Measurements from ENCODE around the gene MAP4.

Gene MAP4

DNA sequence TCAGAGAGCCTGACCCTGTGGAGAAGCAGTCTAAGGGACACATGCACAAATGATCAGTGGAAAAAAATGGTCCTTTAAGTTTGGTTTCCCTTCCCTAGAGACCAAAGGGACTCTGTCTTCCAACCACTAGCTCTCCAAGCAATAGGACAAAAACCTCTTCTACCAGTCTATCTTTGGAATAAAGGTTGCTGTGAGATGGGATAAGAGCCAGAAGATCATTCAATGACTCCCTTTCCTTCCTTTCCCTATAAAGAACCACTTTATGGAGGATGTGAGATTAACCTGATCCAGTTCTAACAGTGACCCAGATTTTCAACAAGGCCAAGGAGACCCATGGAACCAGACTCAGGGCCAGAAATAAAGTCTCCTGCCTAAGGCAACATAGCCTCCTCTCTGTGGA is 138.5 kb downstream of the MAP4 start:
- no peak for TF ChIP-seq EGR1 (IDR thresholded peaks at IDR 0.05)
- TF ChIP-seq ZBTB7A (IDR thresholded peaks at IDR 0.05; ENCODE audit: low read depth), result no peak

DNA sequence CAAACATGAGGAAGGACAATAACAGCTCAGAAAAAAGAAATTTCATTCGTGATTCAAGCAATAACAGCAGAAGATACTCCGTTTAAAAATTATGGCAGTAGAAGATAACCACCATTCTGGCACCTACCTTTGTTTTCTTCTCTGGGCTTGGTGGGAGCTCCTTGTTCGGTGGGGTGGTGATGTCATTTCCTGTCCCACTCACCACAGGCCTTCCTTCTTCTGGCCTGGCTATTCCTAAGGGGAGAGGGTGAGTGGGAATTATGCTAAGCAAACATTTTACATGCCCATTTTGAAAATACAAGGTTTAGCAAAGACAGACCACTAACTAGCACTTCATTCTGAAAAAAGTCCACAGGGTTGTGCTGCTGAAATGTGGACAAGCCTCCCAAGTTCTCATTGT is 138.9 kb downstream of the MAP4 start:
- TF ChIP-seq ZBTB7A (IDR thresholded peaks at IDR 0.05; ENCODE audit: low read depth) (no peak), FOXM1 (IDR thresholded peaks at IDR 0.05; ENCODE audit: borderline replicate concordance, low read depth) (no peak), YY1 (IDR thresholded peaks at IDR 0.05; ENCODE audit: low read depth) (no peak), EGR1 (IDR thresholded peaks at IDR 0.05) (no peak), TEAD4 (IDR thresholded peaks at IDR 0.05) (no peak), CREB1 (IDR thresholded peaks at IDR 0.05; ENCODE audit: low read depth) (no peak), TAF1 (IDR thresholded peaks at IDR 0.05; ENCODE audit: low read depth) (no peak), NFIC (IDR thresholded peaks at IDR 0.05) (no peak), RAD21 (IDR thresholded peaks at IDR 0.05; ENCODE audit: low read depth) (no peak), EP300 (IDR thresholded peaks at IDR 0.05; ENCODE audit: borderline replicate concordance) (no peak), TCF12 (IDR thresholded peaks at IDR 0.05; ENCODE audit: low read depth) (no peak), CEBPB (IDR thresholded peaks at IDR 0.05) (no peak)
- TF ChIP-seq, protein P1, sequence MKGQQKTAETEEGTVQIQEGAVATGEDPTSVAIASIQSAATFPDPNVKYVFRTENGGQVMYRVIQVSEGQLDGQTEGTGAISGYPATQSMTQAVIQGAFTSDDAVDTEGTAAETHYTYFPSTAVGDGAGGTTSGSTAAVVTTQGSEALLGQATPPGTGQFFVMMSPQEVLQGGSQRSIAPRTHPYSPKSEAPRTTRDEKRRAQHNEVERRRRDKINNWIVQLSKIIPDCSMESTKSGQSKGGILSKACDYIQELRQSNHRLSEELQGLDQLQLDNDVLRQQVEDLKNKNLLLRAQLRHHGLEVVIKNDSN (IDR thresholded peaks at IDR 0.05), result no peak
- TF ChIP-seq, protein P2, sequence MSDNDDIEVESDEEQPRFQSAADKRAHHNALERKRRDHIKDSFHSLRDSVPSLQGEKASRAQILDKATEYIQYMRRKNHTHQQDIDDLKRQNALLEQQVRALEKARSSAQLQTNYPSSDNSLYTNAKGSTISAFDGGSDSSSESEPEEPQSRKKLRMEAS (IDR thresholded peaks at IDR 0.05), result no peak
- TF ChIP-seq, protein P3, sequence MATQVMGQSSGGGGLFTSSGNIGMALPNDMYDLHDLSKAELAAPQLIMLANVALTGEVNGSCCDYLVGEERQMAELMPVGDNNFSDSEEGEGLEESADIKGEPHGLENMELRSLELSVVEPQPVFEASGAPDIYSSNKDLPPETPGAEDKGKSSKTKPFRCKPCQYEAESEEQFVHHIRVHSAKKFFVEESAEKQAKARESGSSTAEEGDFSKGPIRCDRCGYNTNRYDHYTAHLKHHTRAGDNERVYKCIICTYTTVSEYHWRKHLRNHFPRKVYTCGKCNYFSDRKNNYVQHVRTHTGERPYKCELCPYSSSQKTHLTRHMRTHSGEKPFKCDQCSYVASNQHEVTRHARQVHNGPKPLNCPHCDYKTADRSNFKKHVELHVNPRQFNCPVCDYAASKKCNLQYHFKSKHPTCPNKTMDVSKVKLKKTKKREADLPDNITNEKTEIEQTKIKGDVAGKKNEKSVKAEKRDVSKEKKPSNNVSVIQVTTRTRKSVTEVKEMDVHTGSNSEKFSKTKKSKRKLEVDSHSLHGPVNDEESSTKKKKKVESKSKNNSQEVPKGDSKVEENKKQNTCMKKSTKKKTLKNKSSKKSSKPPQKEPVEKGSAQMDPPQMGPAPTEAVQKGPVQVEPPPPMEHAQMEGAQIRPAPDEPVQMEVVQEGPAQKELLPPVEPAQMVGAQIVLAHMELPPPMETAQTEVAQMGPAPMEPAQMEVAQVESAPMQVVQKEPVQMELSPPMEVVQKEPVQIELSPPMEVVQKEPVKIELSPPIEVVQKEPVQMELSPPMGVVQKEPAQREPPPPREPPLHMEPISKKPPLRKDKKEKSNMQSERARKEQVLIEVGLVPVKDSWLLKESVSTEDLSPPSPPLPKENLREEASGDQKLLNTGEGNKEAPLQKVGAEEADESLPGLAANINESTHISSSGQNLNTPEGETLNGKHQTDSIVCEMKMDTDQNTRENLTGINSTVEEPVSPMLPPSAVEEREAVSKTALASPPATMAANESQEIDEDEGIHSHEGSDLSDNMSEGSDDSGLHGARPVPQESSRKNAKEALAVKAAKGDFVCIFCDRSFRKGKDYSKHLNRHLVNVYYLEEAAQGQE (IDR thresholded peaks at IDR 0.05; ENCODE audit: low read depth), result no peak

DNA sequence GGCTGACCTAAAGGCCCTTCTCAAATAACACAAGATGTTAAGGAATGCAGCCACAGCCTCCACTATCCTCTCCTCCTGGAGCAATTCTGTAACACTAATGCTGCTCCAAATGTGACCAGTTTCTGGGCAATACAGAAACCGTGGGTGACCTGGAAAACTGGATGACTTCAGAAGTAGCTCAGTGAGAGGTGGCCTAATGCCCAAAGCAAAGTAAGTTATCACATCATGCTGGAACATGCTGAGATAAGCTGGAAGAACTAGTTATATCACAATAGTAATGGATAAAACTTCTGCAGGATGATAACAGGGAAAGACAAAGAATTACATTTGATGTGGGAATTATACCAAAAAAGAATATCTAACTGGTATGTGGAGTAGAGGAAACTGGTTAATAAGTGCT is 141.3 kb downstream of the MAP4 start:
- TF ChIP-seq EGR1 (IDR thresholded peaks at IDR 0.05) (no peak), NFIC (IDR thresholded peaks at IDR 0.05) (no peak), EP300 (IDR thresholded peaks at IDR 0.05; ENCODE audit: borderline replicate concordance) (no peak), FOXM1 (IDR thresholded peaks at IDR 0.05; ENCODE audit: borderline replicate concordance, low read depth) (no peak)
- TF ChIP-seq, protein P3 (IDR thresholded peaks at IDR 0.05; ENCODE audit: low read depth), result no peak
- TF ChIP-seq, protein P2 (IDR thresholded peaks at IDR 0.05), result no peak

DNA sequence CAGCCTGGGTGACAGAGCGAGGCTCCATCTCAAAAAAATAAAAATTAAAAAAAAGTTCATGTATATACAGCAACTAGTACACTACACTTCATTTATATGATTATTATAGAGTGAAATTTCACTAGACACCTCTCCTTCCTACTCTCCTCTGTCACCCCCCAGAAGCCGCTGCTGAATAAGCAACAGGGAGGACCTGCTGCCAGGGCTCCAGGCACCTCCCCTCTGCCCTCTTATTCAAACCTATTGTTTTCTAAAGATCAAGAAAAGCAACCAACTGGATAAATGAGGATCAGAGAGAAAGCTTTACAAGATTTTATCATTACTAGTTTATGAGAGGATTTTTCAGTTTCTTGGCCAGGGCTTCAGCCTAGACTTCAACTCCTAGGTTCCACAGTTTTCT is 141.8 kb downstream of the MAP4 start:
- no peak for TF ChIP-seq TAF1 (IDR thresholded peaks at IDR 0.05; ENCODE audit: low read depth)
- TF ChIP-seq FOXM1 (IDR thresholded peaks at IDR 0.05; ENCODE audit: borderline replicate concordance, low read depth), result no peak
- TF ChIP-seq, protein P3 (IDR thresholded peaks at IDR 0.05; ENCODE audit: low read depth), result no peak
- TF ChIP-seq, protein P2 (IDR thresholded peaks at IDR 0.05), result no peak
- TF ChIP-seq TEAD4 (IDR thresholded peaks at IDR 0.05), result no peak
- no peak for TF ChIP-seq ZBTB7A (IDR thresholded peaks at IDR 0.05; ENCODE audit: low read depth)
- no peak for TF ChIP-seq EGR1 (IDR thresholded peaks at IDR 0.05)
- TF ChIP-seq NFIC (IDR thresholded peaks at IDR 0.05), result no peak
- TF ChIP-seq CREB1 (IDR thresholded peaks at IDR 0.05; ENCODE audit: low read depth), result no peak
- no peak for TF ChIP-seq CEBPB (IDR thresholded peaks at IDR 0.05)
- TF ChIP-seq TCF12 (IDR thresholded peaks at IDR 0.05; ENCODE audit: low read depth), result no peak
- TF ChIP-seq RAD21 (IDR thresholded peaks at IDR 0.05; ENCODE audit: low read depth), result no peak
- no peak for TF ChIP-seq YY1 (IDR thresholded peaks at IDR 0.05; ENCODE audit: low read depth)
- no peak for TF ChIP-seq EP300 (IDR thresholded peaks at IDR 0.05; ENCODE audit: borderline replicate concordance)
- TF ChIP-seq, protein P1 (IDR thresholded peaks at IDR 0.05), result no peak

DNA sequence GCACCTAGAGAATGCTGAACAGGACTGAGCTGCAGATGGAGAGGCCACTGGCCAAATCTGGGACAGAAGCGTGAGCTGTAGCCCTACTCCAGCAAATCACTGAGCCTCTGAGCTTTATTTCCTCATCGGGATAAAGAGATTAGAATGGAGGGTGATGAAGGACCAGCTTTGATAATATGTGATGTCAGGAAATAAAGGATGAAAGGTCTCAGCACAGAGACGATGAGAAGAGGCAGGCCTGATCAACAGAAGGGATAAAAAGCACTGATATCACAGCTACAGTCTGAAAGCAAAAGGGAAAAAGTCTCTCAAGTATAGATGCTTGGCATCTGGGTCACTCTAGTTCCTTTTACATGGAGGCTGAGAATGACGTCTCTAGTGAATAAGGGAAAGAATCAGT is 143.3 kb downstream of the MAP4 start:
- TF ChIP-seq EP300 (IDR thresholded peaks at IDR 0.05; ENCODE audit: borderline replicate concordance) (no peak), CREB1 (IDR thresholded peaks at IDR 0.05; ENCODE audit: low read depth) (no peak), YY1 (IDR thresholded peaks at IDR 0.05; ENCODE audit: low read depth) (no peak), CEBPB (IDR thresholded peaks at IDR 0.05) (no peak), FOXM1 (IDR thresholded peaks at IDR 0.05; ENCODE audit: borderline replicate concordance, low read depth) (no peak), NFIC (IDR thresholded peaks at IDR 0.05) (no peak), RAD21 (IDR thresholded peaks at IDR 0.05; ENCODE audit: low read depth) (no peak), TCF12 (IDR thresholded peaks at IDR 0.05; ENCODE audit: low read depth) (no peak), ZBTB7A (IDR thresholded peaks at IDR 0.05; ENCODE audit: low read depth) (no peak), TEAD4 (IDR thresholded peaks at IDR 0.05) (no peak), EGR1 (IDR thresholded peaks at IDR 0.05) (no peak), TAF1 (IDR thresholded peaks at IDR 0.05; ENCODE audit: low read depth) (no peak)
- TF ChIP-seq, protein P3 (IDR thresholded peaks at IDR 0.05; ENCODE audit: low read depth), result no peak
- TF ChIP-seq, protein P2 (IDR thresholded peaks at IDR 0.05), result no peak
- TF ChIP-seq, protein P1 (IDR thresholded peaks at IDR 0.05), result no peak

Data from Ishikawa (cell line).